Transverse colon (tissue), 3 donors: Measurements from ENCODE around the gene ACSF3.
"Not testable (repeated sequence)": the region's sequence is repeated elsewhere in the genome, so short reads cannot be mapped to it uniquely, and the experiment has no call there.

Experiments
- POLR2A ChIP-seq: fragments of 450-650 bp; IDR thresholded peaks from one replicate; pipeline ENCODE4 v1.6.1; 2016; ENCODE audit warnings: antibody characterized with exemption, mild to moderate bottlenecking, moderate library complexity
- POLR2AphosphoS5 ChIP-seq, 3 donors: sonication (generic); formaldehyde crosslinking; IDR thresholded peaks; one replicate each; pipeline ENCODE4 v1.6.1; 2016; ENCODE audit warnings: antibody characterized with exemption in 3 of 3

DNA sequence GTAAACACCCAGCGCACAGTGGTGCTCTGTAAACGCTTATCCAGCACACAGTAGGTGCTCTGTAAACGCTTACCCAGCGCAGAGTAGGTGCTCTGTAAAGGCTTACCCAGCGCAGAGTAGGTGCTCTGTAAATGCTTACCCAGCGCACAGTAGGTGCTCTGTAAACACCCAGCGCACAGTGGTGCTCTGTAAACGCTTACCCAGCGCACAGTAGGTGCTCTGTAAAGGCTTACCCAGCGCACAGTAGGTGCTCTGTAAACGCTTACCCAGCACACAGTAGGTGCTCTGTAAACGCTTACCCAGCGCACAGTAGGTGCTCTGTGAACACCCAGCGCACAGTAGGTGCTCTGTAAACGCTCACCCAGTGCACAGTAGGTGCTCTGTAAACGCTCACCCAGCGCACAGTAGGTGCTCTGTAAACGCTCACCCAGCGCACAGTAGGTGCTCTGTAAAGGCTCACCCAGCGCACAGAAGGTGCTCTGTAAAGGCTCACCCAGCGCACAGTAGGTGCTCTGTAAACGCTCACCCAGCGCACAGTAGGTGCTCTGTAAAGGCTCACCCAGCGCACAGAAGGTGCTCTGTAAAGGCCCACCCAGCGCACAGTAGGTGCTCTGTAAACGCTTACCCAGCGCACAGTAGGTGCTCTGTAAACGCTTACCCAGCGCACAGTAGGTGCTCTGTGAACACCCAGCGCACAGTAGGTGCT lies 92.4 kb downstream of the ACSF3 start:
- not testable (repeated sequence) for TF ChIP-seq POLR2A; POLR2AphosphoS5 (IDR thresholded peaks at IDR 0.05)
